Erythroblast (primary cell): ENCODE results near the gene SIX4.

Source experiments
- GATA1 ChIP-seq: IDR thresholded peaks from 2 replicates; pipeline ENCODE4 v1.6.1; 2011; ENCODE audit warnings: low read depth, mild to moderate bottlenecking, control low read depth, low read length, moderate library complexity
- POLR2A ChIP-seq: IDR thresholded peaks from 2 replicates; pipeline ENCODE4 v1.6.1; 2011; ENCODE audit warnings: mild to moderate bottlenecking, low read length

DNA sequence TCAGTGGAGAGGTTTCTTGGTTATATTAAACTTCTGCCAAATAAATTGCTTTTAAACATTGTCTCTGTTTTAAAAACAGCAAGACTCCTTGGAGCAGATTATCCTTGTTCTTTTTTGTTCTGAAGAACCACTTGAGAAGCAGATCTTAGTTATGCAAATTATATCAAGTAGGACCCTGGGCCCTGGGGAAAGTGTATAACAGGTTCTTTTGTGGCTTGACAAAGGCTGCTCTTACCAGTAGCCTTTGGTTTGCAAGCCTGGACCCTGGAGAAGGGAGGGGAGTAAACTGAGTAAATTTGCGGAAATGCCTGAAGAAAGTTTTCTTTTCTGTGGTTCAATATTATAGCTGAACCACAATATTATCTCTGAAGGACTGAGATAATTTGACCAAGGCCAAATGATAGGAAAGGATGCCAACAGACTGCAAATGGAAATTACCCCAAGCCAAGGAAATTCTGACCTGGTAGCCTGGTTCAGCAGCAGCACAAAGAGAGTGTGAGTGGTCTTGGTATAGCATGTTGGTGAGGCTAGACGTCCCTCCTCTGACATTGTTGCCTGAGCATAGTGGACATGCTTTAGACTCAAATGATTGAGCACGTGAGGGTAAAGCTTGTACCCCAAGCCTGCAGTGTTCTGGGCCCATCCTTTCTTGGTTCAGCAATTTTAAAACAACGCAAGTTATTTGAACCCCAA, 44.4 kb downstream of the SIX4 start:
- no peak for TF ChIP-seq POLR2A
- TF ChIP-seq GATA1: no peak
